OCI-LY1 (cell line): ENCODE results near the gene ZC3H6.

Experiments used
- EZH2 ChIP-seq: fragments of 200-600 bp; sonication (generic), shearing (Covaris generic); IDR thresholded peaks from 2 replicates; pipeline ENCODE4 v1.8.0; 2017; ENCODE audit warnings: borderline replicate concordance, mixed run types, mild to moderate bottlenecking, antibody characterized with exemption, low read length, moderate library complexity, mixed read lengths
- TF ChIP-seq, protein P1 (sequence below): fragments of 200-600 bp; sonication (generic), shearing (Covaris generic); IDR thresholded peaks from 2 replicates; pipeline ENCODE4 v1.5.1; 2017; ENCODE audit warnings: mild to moderate bottlenecking, antibody characterized with exemption, low read length, moderate library complexity, mixed read lengths

DNA sequence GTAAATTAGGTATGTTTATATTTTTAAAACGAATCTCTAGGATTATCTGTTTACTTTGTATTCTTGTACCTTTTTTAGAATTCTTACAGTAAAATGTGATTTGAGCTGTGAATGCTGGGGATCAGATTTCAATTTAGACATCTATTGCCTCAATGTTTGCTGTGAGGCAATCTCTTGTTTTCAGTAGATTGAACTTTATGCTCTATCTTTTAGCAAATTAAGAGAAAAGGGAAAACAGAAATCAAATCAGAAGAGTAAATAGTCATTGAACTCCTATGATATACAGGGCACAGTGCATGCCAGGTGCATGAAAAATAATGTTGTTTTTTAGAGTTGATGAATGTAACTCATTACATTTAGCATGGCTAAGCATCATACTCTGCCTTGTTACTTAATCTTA is 39.5 kb downstream of the ZC3H6 start:
- no peak for TF ChIP-seq EZH2
- TF ChIP-seq, protein P1, sequence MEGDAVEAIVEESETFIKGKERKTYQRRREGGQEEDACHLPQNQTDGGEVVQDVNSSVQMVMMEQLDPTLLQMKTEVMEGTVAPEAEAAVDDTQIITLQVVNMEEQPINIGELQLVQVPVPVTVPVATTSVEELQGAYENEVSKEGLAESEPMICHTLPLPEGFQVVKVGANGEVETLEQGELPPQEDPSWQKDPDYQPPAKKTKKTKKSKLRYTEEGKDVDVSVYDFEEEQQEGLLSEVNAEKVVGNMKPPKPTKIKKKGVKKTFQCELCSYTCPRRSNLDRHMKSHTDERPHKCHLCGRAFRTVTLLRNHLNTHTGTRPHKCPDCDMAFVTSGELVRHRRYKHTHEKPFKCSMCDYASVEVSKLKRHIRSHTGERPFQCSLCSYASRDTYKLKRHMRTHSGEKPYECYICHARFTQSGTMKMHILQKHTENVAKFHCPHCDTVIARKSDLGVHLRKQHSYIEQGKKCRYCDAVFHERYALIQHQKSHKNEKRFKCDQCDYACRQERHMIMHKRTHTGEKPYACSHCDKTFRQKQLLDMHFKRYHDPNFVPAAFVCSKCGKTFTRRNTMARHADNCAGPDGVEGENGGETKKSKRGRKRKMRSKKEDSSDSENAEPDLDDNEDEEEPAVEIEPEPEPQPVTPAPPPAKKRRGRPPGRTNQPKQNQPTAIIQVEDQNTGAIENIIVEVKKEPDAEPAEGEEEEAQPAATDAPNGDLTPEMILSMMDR: no peak
